K562 (cell line): ENCODE results near the gene NTNG1.

Source experiments
- CEBPB ChIP-seq: fragments of 450-650 bp; IDR thresholded peaks from 2 replicates; pipeline ENCODE4 v1.6.1; 2016; ENCODE audit warnings: missing genetic modification characterization, missing compliant biosample characterization
- POLR2A ChIP-seq: fragments of 450-650 bp; conservative IDR thresholded peaks from 2 replicates; pipeline ENCODE4 v1.6.1; 2016

GRCh38 chr1:107181253-107181969, 40.6 kb downstream of the NTNG1 start:
- TF ChIP-seq CEBPB (tag) (no peak), POLR2A (no peak)
